OCI-LY7 (cell line): ENCODE data around the gene DMRTB1. TPM values are rescaled to one million over a fixed set of nuclear protein-coding genes. Genes with fewer than 3 reads are reported as not detected.

Experiments used
- BruUV-seq: library from RNA; stranded (reverse); fragments of 400-500 nt; replicated peaks from 2 replicates; lab custom pipeline; 2021; lab: Mats Ljungman, UMichigan
- CTCF ChIA-PET: fragments of 300-600 bp; sonication (Branson Sonifier 250); formaldehyde crosslinking; loops from one replicate; lab custom pipeline; 2022; ENCODE audit warnings: antibody characterized with exemption; ENCODE audit not compliant: unreplicated experiment; lab: Charles Lee
- POLR2A ChIA-PET: fragments of 300-600 bp; sonication (Branson Sonifier 250); formaldehyde crosslinking; loops from one replicate; lab custom pipeline; 2022; ENCODE audit warnings: antibody characterized with exemption; lab: Charles Lee
- DNase-seq: peaks from one replicate; pipeline ENCODE4 v3.0.0-alpha.2; 2015; ENCODE audit warnings: low spot score
- H2AFZ ChIP-seq: fragments of 200-600 bp; sonication (generic), shearing (Covaris generic); 2 replicates; pipeline ENCODE4 v1.6.1; 2014; ENCODE audit warnings: mild to moderate bottlenecking, antibody characterized with exemption, low read length, moderate library complexity
- H3K27ac ChIP-seq: fragments of 200-600 bp; sonication (generic); 2 replicates; pipeline ENCODE4 v1.5.1; 2014; ENCODE audit warnings: mixed run types, low read depth, mild to moderate bottlenecking, moderate library complexity, low read length, inconsistent platforms; ENCODE audit not compliant: poor library complexity, severe bottlenecking
- H3K36me3 ChIP-seq: fragments of 200-600 bp; sonication (generic); 2 replicates; pipeline ENCODE4 v1.6.1; 2014; ENCODE audit warnings: mild to moderate bottlenecking, antibody characterized with exemption, low read length, moderate library complexity, mixed read lengths; ENCODE audit not compliant: insufficient read depth
- H3K4me1 ChIP-seq: fragments of 200-600 bp; sonication (generic); 2 replicates; pipeline ENCODE4 v1.5.1; 2014; ENCODE audit warnings: mild to moderate bottlenecking, low read length; ENCODE audit not compliant: insufficient read depth, poor library complexity, severe bottlenecking
- H3K4me2 ChIP-seq: fragments of 200-600 bp; sonication (generic); 2 replicates; pipeline ENCODE4 v1.6.1; 2014; ENCODE audit warnings: mild to moderate bottlenecking, low read length
- H3K4me3 ChIP-seq: fragments of 200-600 bp; sonication (generic); 2 replicates; pipeline ENCODE4 v1.5.1; 2014; ENCODE audit warnings: mild to moderate bottlenecking, low read depth, low read length; ENCODE audit not compliant: poor library complexity, severe bottlenecking
- H3K79me2 ChIP-seq: fragments of 200-600 bp; sonication (generic); 2 replicates; pipeline ENCODE4 v1.6.1; 2016; ENCODE audit warnings: low read depth, mild to moderate bottlenecking, low read length, moderate library complexity, mixed read lengths; ENCODE audit not compliant: insufficient read depth
- H3K9me2 ChIP-seq: fragments of 200-600 bp; sonication (generic); 2 replicates; pipeline ENCODE4 v1.6.1; 2016; ENCODE audit warnings: mild to moderate bottlenecking, low read length, mixed read lengths; ENCODE audit not compliant: insufficient read depth
- H3K9me3 ChIP-seq: fragments of 200-600 bp; sonication (generic); 2 replicates; pipeline ENCODE4 v1.6.1; 2014; ENCODE audit warnings: mild to moderate bottlenecking, mixed run types, low read length, mixed read lengths
- H4K20me1 ChIP-seq: fragments of 200-600 bp; sonication (generic); 2 replicates; pipeline ENCODE4 v1.6.1; 2014; ENCODE audit warnings: mild to moderate bottlenecking, antibody characterized with exemption, low read length, moderate library complexity, mixed read lengths; ENCODE audit not compliant: insufficient read depth
- EZH2phosphoT487 ChIP-seq: fragments of 200-600 bp; sonication (generic); IDR thresholded peaks from 2 replicates; pipeline ENCODE4 v1.6.1; 2018; ENCODE audit warnings: low read depth, borderline replicate concordance, mild to moderate bottlenecking, mixed run types, antibody characterized with exemption, low read length, moderate library complexity, mixed read lengths
- intact Hi-C: fragments of 100-400 bp; cut with micrococcal nuclease; formaldehyde crosslinking; loops from one replicate; pipeline ENCODE4 v1.10.0; 2022; ENCODE audit not compliant: unreplicated experiment
- total RNA-seq, 2 experiments: library from RNA; depleted of rRNA in 1 of 2; stranded (reverse); fragments of >200 nt in 1 of 2; shearing (Covaris generic) in 1 of 2; gene quantifications; 2 replicates each; pipeline ENCODE4 v1.2.3, GENCODE V29; 2014 to 2022
- TF ChIP-seq, protein P1 (sequence below): fragments of 200-600 bp; sonication (generic); conservative IDR thresholded peaks from 2 replicates; pipeline ENCODE4 v1.5.1; 2014; ENCODE audit warnings: mild to moderate bottlenecking, antibody characterized with exemption, low read length, moderate library complexity, mixed read lengths

The DMRTB1 gene
- total RNA-seq, 2 experiments from 2014 or later, result not detected

GRCh38 chr1:53454019-53454418 is 5.2 kb upstream of the DMRTB1 start:
- Histone ChIP-seq H3K79me2 (no peaks in the 10 kb centered on the region), H3K4me3 (no peak overlapping the region), H4K20me1 (no peaks in the 10 kb centered on the region), H3K9me3 (no peaks in the 10 kb centered on the region), H2AFZ (no peak overlapping the region), H3K9me2 (no peaks in the 10 kb centered on the region), H3K4me2 (no peak overlapping the region), H3K36me3 (no peaks in the 10 kb centered on the region), H3K4me1 (no peaks in the 10 kb centered on the region), H3K27ac (no peak overlapping the region)
- ChIA-PET POLR2A (no interaction called here), CTCF (no interaction called here)
- no TSS peak for BruUV-seq
- no peak for DNase-seq
- intact Hi-C loops, result no loop called here
- TF ChIP-seq, protein P1, sequence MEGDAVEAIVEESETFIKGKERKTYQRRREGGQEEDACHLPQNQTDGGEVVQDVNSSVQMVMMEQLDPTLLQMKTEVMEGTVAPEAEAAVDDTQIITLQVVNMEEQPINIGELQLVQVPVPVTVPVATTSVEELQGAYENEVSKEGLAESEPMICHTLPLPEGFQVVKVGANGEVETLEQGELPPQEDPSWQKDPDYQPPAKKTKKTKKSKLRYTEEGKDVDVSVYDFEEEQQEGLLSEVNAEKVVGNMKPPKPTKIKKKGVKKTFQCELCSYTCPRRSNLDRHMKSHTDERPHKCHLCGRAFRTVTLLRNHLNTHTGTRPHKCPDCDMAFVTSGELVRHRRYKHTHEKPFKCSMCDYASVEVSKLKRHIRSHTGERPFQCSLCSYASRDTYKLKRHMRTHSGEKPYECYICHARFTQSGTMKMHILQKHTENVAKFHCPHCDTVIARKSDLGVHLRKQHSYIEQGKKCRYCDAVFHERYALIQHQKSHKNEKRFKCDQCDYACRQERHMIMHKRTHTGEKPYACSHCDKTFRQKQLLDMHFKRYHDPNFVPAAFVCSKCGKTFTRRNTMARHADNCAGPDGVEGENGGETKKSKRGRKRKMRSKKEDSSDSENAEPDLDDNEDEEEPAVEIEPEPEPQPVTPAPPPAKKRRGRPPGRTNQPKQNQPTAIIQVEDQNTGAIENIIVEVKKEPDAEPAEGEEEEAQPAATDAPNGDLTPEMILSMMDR, result no peak
- no peak for TF ChIP-seq EZH2phosphoT487

GRCh38 chr1:53455364-53455991 is 3.7 kb upstream of the DMRTB1 start:
- Histone ChIP-seq H3K9me3 (no peaks in the 10 kb centered on the region), H3K36me3 (no peaks in the 10 kb centered on the region), H3K4me2 (no peak overlapping the region), H2AFZ (no peak overlapping the region), H3K9me2 (no peaks in the 10 kb centered on the region), H4K20me1 (no peaks in the 10 kb centered on the region), H3K4me3 (no peak overlapping the region), H3K79me2 (no peaks in the 10 kb centered on the region), H3K27ac (no peak overlapping the region), H3K4me1 (no peaks in the 10 kb centered on the region)
- intact Hi-C loops, result no loop called here
- TF ChIP-seq, protein P1, result no peak
- TF ChIP-seq EZH2phosphoT487, result no peak
- ChIA-PET POLR2A (interaction anchor here (0.7 kb wide), 1 partner anchor 544 kb away, joined by 5 read pairs; no protein-coding TSS in a partner anchor), CTCF (no interaction called here)
- no peak for DNase-seq
- BruUV-seq, result no TSS peak

DNA sequence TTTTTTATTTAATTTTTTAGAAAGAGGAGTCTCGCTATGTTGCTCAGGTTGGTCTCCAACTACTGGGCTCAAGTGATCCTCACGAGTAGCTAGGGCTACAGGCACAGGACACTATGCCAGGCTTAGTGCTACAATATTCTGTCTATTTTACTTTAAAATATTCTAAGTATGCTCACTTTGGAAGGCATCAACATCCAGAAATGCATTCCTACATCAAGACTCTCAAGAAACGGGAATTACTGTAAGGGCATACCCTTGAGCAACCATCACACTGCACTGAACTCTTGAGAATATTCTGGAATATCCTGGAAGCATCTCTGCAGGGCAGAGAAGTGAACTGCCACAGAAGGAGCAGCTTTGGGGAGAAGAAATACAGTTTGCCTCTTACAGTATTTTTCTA is 565 bp upstream of the DMRTB1 start:
- ChIA-PET CTCF (interaction anchor here (0.5 kb wide), 1 partner anchor 172 kb away, joined by 3 read pairs; no protein-coding TSS in a partner anchor), POLR2A (interaction anchor here (0.7 kb wide), 1 partner anchor 453 kb away, joined by 6 read pairs; no protein-coding TSS in a partner anchor)
- Histone ChIP-seq H3K36me3 (no peaks in the 10 kb centered on the region), H3K4me3 (no peak overlapping the region), H3K4me1 (no peaks in the 10 kb centered on the region), H3K9me3 (no peaks in the 10 kb centered on the region), H4K20me1 (no peaks in the 10 kb centered on the region), H3K79me2 (no peaks in the 10 kb centered on the region), H3K4me2 (no peak overlapping the region), H2AFZ (no peak overlapping the region), H3K27ac (no peak overlapping the region), H3K9me2 (no peaks in the 10 kb centered on the region)
- DNase-seq, result no peak
- no TSS peak for BruUV-seq
- TF ChIP-seq, protein P1, result no peak
- no peak for TF ChIP-seq EZH2phosphoT487
- intact Hi-C loops, result no loop called here
